HepG2 (cell line): ENCODE measurements around the gene SRI. TPM values are rescaled to one million over a fixed set of nuclear protein-coding genes. Genes with fewer than 3 reads are reported as not detected.

ENCODE experiments used
- ARID5B ChIP-seq: IDR thresholded peaks from 2 replicates; pipeline ENCODE4 v1.4.0; 2020; ENCODE audit warnings: mild to moderate bottlenecking, missing genetic modification reagents
- BCL6 ChIP-seq: IDR thresholded peaks from 2 replicates; pipeline ENCODE4 v1.6.1; 2016; ENCODE audit warnings: missing genetic modification reagents, missing compliant biosample characterization
- HMG20A ChIP-seq: IDR thresholded peaks from 2 replicates; pipeline ENCODE4 v1.6.1; 2016; ENCODE audit warnings: borderline replicate concordance
- KAT8 ChIP-seq: IDR thresholded peaks from 2 replicates; pipeline ENCODE4 v1.6.1; 2016; ENCODE audit warnings: missing genetic modification reagents, missing compliant biosample characterization
- KLF16 ChIP-seq, 2 experiments: sonication (generic) in 1 of 2; formaldehyde crosslinking in 1 of 2; IDR thresholded peaks; 2 replicates each; pipeline versions ENCODE4 v1.6.1 to v1.8.0; 2016 to 2023; ENCODE audit warnings: missing genetic modification reagents in 2 of 2, missing compliant biosample characterization in 1 of 2
- PAXIP1 ChIP-seq: sonication (generic); formaldehyde crosslinking; conservative IDR thresholded peaks from 2 replicates; pipeline ENCODE4 v1.4.0; 2020; ENCODE audit warnings: mild to moderate bottlenecking, missing genetic modification reagents, moderate library complexity
- PITX1 ChIP-seq: sonication (generic); formaldehyde crosslinking; IDR thresholded peaks from 2 replicates; pipeline ENCODE4 v1.5.1; 2020; ENCODE audit warnings: mild to moderate bottlenecking, missing genetic modification reagents
- ZBTB42 ChIP-seq: sonication (generic); formaldehyde crosslinking; IDR thresholded peaks from 2 replicates; pipeline ENCODE4 v1.5.0; 2020; ENCODE audit warnings: mild to moderate bottlenecking, missing genetic modification reagents
- ZFP91 ChIP-seq: sonication (generic); formaldehyde crosslinking; IDR thresholded peaks from 2 replicates; pipeline ENCODE4 v1.9.0; 2022; ENCODE audit warnings: missing genetic modification reagents, mild to moderate bottlenecking, borderline replicate concordance
- ZSCAN29 ChIP-seq: sonication (generic); formaldehyde crosslinking; conservative IDR thresholded peaks from 2 replicates; pipeline ENCODE4 v1.4.0; 2020; ENCODE audit warnings: mild to moderate bottlenecking, missing genetic modification reagents
- polyA plus RNA-seq, 8 experiments: library from polyadenylated mRNA; depleted of rRNA in 3 of 8; stranded (reverse) in 7 of 8; unstranded in 1 of 8; fragments of >200 nt; fragmentation: Illumina TruSeq in 4 of 8; extraction: Trizol in 4 of 8; gene quantifications; 2 replicates each; pipeline versions ENCODE4 v1.2.1 to v1.2.3, GENCODE V29; 2011 to 2016; ENCODE audit warnings: low read depth in 4 of 8, missing spikeins in 1 of 8, mixed read lengths in 1 of 8; ENCODE audit not compliant: insufficient read depth in 1 of 8
- total RNA-seq, 5 experiments: library from RNA; depleted of rRNA; stranded (reverse); fragments of >200 nt; fragmentation: Illumina TruSeq; extraction: Trizol; gene quantifications; 2 replicates each; pipeline ENCODE4 v1.2.3, GENCODE V29; 2016; ENCODE audit warnings: low read depth in 1 of 5
- TF ChIP-seq, protein P1 (sequence below): sonication (generic); formaldehyde crosslinking; IDR thresholded peaks from 2 replicates; pipeline ENCODE4 v1.4.0; 2020; ENCODE audit warnings: mild to moderate bottlenecking, missing genetic modification reagents, borderline replicate concordance
- TF ChIP-seq, protein P2 (sequence below): sonication (generic); formaldehyde crosslinking; IDR thresholded peaks from 2 replicates; pipeline ENCODE4 v1.8.1; 2023; ENCODE audit warnings: mild to moderate bottlenecking, moderate library complexity, missing genetic modification reagents

Gene SRI
- total and polyA plus RNA-seq, 2 of the 13 experiments (the other 11 are each of a cell fraction or from before 2014, with no cell fraction given), result 0.33 TPM; not detected in 1

DNA sequence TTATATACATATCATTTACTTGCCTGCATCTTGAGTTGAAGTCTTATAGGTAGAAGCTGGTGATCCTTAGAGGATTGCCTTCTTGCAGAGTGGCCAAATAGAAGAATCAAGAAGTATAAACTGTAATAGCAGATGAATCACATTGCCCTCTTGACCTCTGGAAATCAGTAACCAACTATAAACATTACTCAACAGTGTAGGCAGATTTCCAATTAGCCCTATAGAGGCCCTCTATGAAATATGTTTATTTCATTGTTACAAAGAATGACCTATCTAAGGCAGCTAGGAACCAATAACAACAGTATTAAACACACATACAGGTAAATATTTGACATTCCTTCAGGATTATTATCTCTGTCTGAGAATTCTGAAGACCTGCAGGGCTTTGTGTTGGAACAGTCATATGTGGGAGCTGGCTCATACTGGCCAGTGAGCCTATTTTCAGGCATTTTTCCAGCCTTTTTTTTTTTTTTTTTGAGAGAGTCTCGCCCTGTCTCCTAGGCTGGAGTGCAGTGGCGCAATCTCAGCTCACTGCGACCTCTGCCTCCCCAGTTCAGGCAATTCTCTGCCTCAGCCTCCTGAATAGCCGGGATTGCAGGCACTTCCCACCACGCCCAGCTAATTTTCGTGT, 7.2 kb upstream of the SRI start (continued):
- TF ChIP-seq, protein P1, sequence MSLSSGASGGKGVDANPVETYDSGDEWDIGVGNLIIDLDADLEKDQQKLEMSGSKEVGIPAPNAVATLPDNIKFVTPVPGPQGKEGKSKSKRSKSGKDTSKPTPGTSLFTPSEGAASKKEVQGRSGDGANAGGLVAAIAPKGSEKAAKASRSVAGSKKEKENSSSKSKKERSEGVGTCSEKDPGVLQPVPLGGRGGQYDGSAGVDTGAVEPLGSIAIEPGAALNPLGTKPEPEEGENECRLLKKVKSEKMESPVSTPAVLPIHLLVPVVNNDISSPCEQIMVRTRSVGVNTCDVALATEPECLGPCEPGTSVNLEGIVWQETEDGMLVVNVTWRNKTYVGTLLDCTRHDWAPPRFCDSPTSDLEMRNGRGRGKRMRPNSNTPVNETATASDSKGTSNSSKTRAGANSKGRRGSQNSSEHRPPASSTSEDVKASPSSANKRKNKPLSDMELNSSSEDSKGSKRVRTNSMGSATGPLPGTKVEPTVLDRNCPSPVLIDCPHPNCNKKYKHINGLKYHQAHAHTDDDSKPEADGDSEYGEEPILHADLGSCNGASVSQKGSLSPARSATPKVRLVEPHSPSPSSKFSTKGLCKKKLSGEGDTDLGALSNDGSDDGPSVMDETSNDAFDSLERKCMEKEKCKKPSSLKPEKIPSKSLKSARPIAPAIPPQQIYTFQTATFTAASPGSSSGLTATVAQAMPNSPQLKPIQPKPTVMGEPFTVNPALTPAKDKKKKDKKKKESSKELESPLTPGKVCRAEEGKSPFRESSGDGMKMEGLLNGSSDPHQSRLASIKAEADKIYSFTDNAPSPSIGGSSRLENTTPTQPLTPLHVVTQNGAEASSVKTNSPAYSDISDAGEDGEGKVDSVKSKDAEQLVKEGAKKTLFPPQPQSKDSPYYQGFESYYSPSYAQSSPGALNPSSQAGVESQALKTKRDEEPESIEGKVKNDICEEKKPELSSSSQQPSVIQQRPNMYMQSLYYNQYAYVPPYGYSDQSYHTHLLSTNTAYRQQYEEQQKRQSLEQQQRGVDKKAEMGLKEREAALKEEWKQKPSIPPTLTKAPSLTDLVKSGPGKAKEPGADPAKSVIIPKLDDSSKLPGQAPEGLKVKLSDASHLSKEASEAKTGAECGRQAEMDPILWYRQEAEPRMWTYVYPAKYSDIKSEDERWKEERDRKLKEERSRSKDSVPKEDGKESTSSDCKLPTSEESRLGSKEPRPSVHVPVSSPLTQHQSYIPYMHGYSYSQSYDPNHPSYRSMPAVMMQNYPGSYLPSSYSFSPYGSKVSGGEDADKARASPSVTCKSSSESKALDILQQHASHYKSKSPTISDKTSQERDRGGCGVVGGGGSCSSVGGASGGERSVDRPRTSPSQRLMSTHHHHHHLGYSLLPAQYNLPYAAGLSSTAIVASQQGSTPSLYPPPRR (CRISPR knock-in tag), result peak; percentile 88
- TF ChIP-seq ZBTB42 (CRISPR knock-in tag), result no peak
- TF ChIP-seq PAXIP1 (CRISPR knock-in tag), result 0 out of 2 replicates have a peak, but pooled peaks have one; percentile 17
- TF ChIP-seq ZFP91, result no peak
- no peak for TF ChIP-seq ZSCAN29 (CRISPR knock-in tag)
- peak; percentile 82 for TF ChIP-seq ARID5B
- TF ChIP-seq HMG20A, result peak; percentile 91; the same call in 1 of the 2 replicates
- TF ChIP-seq BCL6, result peak; percentile 70
- TF ChIP-seq KLF16 (CRISPR knock-in tag; IDR thresholded peaks at IDR 0.05), result peak in 1 of 2 experiments; percentile 31; a peak in 1 of 4 replicates
- 0 out of 2 replicates have a peak, but pooled peaks have one; percentile 15 for TF ChIP-seq PITX1 (CRISPR knock-in tag)
- TF ChIP-seq KAT8 (CRISPR knock-in tag), result 0 out of 2 replicates have a peak, but pooled peaks have one; percentile 10
- TF ChIP-seq, protein P2, sequence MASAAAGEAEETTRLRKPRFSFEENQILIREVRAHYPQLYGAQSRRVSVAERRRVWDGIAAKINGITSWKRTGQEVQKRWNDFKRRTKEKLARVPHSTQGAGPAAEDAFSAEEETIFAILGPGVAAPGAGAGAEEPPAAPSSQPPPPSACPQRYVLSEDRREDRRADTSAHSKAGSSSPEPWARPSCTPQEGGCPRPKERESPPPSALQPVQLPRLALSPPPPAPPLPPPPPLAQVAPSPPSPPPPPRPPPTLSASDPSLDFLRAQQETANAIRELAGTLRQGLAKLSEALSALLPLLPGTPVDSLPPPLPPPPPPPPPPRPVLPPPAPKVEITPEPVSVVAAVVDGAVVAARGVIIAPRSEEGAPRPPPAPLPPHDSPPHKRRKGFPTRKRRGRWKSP (CRISPR knock-in tag), result peak; percentile 51; the same call in 1 of the 2 replicates
